Hepatocyte (in vitro differentiated cells): ENCODE data around the gene PARP2. TPM values are rescaled to one million over a fixed set of nuclear protein-coding genes. Genes with fewer than 3 reads are reported as not detected.

ENCODE experiments used
- DNase-seq: peaks from one replicate; pipeline ENCODE4 v3.0.0-alpha.2; 2016; ENCODE audit warnings: low spot score
- H2AFZ ChIP-seq: fragments of 200-600 bp; sonication (generic); 2 replicates; pipeline ENCODE4 v1.6.0; 2016; ENCODE audit warnings: antibody characterized with exemption, mild to moderate bottlenecking
- H3K27ac ChIP-seq: fragments of 200-600 bp; sonication (generic); 2 replicates; pipeline ENCODE4 v1.5.1; 2016; ENCODE audit warnings: mild to moderate bottlenecking
- H3K27me3 ChIP-seq: fragments of 200-600 bp; sonication (generic); 2 replicates; pipeline ENCODE4 v1.6.1; 2016
- H3K36me3 ChIP-seq: fragments of 200-600 bp; sonication (generic); replicated peaks from 2 replicates; pipeline ENCODE4 v1.5.1; 2016; ENCODE audit warnings: low read depth; ENCODE audit not compliant: insufficient read depth
- H3K4me1 ChIP-seq: fragments of 200-600 bp; sonication (generic); 2 replicates; pipeline ENCODE4 v1.5.1; 2016; ENCODE audit warnings: mild to moderate bottlenecking, moderate library complexity; ENCODE audit not compliant: insufficient read depth
- H3K4me2 ChIP-seq: fragments of 200-600 bp; sonication (generic); 2 replicates; pipeline ENCODE4 v1.6.0; 2016
- H3K4me3 ChIP-seq: fragments of 200-600 bp; sonication (generic); 2 replicates; pipeline ENCODE4 v1.5.1; 2016; ENCODE audit warnings: mild to moderate bottlenecking
- H3K79me2 ChIP-seq: fragments of 200-600 bp; sonication (generic); 2 replicates; pipeline ENCODE4 v1.6.0; 2017; ENCODE audit warnings: mild to moderate bottlenecking
- H3K9me2 ChIP-seq: fragments of 200-600 bp; sonication (generic); replicated peaks from 2 replicates; pipeline ENCODE4 v1.6.0; 2017; ENCODE audit warnings: mild to moderate bottlenecking; ENCODE audit not compliant: insufficient read depth
- H3K9me3 ChIP-seq: fragments of 200-600 bp; sonication (generic); 2 replicates; pipeline ENCODE4 v1.5.1; 2016; ENCODE audit warnings: low read depth, mild to moderate bottlenecking
- H4K20me1 ChIP-seq: fragments of 200-600 bp; sonication (generic); 2 replicates; pipeline ENCODE4 v1.6.0; 2016; ENCODE audit warnings: mild to moderate bottlenecking; ENCODE audit not compliant: insufficient read depth, poor library complexity, severe bottlenecking
- CTCF ChIP-seq: fragments of 200-600 bp; sonication (generic); IDR thresholded peaks from 2 replicates; pipeline ENCODE4 v1.5.1; 2016; ENCODE audit warnings: antibody characterized with exemption, mild to moderate bottlenecking; ENCODE audit not compliant: poor library complexity
- EZH2 ChIP-seq: fragments of 200-600 bp; sonication (generic); IDR thresholded peaks from 2 replicates; pipeline ENCODE4 v1.6.1; 2016; ENCODE audit warnings: antibody characterized with exemption, mild to moderate bottlenecking, borderline replicate concordance
- EZH2phosphoT487 ChIP-seq: fragments of 200-600 bp; sonication (generic); IDR thresholded peaks from one replicate; pipeline ENCODE4 v1.6.1; 2018; ENCODE audit warnings: antibody characterized with exemption, mild to moderate bottlenecking, low read depth, moderate library complexity; ENCODE audit not compliant: unreplicated experiment, severe bottlenecking
- WGBS: methylation state at CpG from one replicate; pipeline ENCODE4 v1.1.6; 2016; ENCODE audit warnings: low lambda C conversion rate; ENCODE audit errors: missing lambda C conversion rate; 5-methylcytosine and 5-hydroxymethylcytosine counted together
- polyA plus RNA-seq: library from polyadenylated mRNA; unstranded; fragments of >200 nt; fragmentation: Nextera tagmentation; extraction: Ambion mirVana; gene quantifications from 2 replicates; pipeline ENCODE4 v1.2.1, GENCODE V29; 2016
- total RNA-seq: library from RNA; depleted of rRNA; stranded (reverse); fragments of >200 nt; gene quantifications from 2 replicates; pipeline ENCODE4 v1.2.3, GENCODE V29; 2014

The PARP2 gene
- total and polyA plus RNA-seq, 2 experiments from 2014 or later = 13.9 to 23.4 TPM

GRCh38 chr14:20382526-20382925 is 39.1 kb downstream of the PARP2 start:
- H3K4me3 ChIP-seq = no peak overlapping the region
- no peaks in the 10 kb centered on the region for H3K27me3 ChIP-seq
- TF ChIP-seq EZH2phosphoT487 = no peak
- no peak for TF ChIP-seq CTCF
- no peak for TF ChIP-seq EZH2
- H3K4me1 ChIP-seq = peaks cover 2% of the 10 kb centered on the region
- no peaks in the 10 kb centered on the region for H3K79me2 ChIP-seq
- DNase-seq = no peak
- no peaks in the 10 kb centered on the region for H4K20me1 ChIP-seq
- no peaks in the 10 kb centered on the region for H3K9me2 ChIP-seq
- H3K4me2 ChIP-seq = no peak overlapping the region
- WGBS = 99% methylated on average over 8 of the region's 12 CpGs
- H3K9me3 ChIP-seq = no peaks in the 10 kb centered on the region
- no peak overlapping the region for H2AFZ ChIP-seq
- no peak overlapping the region for H3K27ac ChIP-seq
- no peaks in the 10 kb centered on the region for H3K36me3 ChIP-seq

DNA sequence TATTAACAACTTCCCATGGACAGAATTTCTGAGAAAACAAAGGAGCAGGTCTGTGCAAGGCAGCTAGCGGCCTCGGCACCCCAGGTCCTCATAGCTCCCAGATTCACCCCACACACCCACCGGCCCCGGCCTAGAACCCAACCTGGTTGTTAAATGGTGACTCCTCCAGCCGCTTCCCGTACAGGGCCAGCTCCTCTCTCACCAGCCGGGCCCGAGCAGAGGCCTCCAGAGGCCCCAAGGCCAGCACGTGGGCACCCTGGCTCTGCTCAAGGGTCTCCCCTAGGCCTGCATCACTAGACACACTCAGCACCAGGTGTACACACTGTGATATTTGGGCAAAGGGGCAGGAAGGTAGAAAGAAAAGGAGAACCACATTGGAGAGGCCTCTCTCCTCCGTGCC is 39.6 kb downstream of the PARP2 start:
- Histone ChIP-seq H3K4me1 (no peaks in the 10 kb centered on the region), H3K4me2 (no peak overlapping the region), H3K27ac (no peak overlapping the region), H3K9me2 (no peaks in the 10 kb centered on the region), H2AFZ (no peak overlapping the region), H4K20me1 (no peaks in the 10 kb centered on the region), H3K9me3 (no peaks in the 10 kb centered on the region), H3K36me3 (no peaks in the 10 kb centered on the region), H3K4me3 (no peak overlapping the region), H3K79me2 (no peaks in the 10 kb centered on the region), H3K27me3 (no peaks in the 10 kb centered on the region)
- WGBS = 98% methylated on average over 10 of the region's 10 CpGs
- TF ChIP-seq EZH2phosphoT487 (no peak), CTCF (no peak), EZH2 (no peak)
- no peak for DNase-seq

GRCh38 chr14:20383636-20384035 is 40.2 kb downstream of the PARP2 start:
- Histone ChIP-seq H3K4me2 (no peak overlapping the region), H3K4me3 (no peak overlapping the region), H3K27ac (no peak overlapping the region), H3K36me3 (no peaks in the 10 kb centered on the region), H3K79me2 (no peaks in the 10 kb centered on the region), H3K4me1 (no peaks in the 10 kb centered on the region), H4K20me1 (no peaks in the 10 kb centered on the region), H3K9me2 (no peaks in the 10 kb centered on the region), H2AFZ (no peak overlapping the region), H3K27me3 (no peaks in the 10 kb centered on the region), H3K9me3 (no peaks in the 10 kb centered on the region)
- TF ChIP-seq EZH2 = no peak
- TF ChIP-seq CTCF = no peak
- no peak for TF ChIP-seq EZH2phosphoT487
- WGBS = 96% methylated on average over 5 of the region's 5 CpGs
- DNase-seq = no peak

GRCh38 chr14:20384321-20384720 is 40.9 kb downstream of the PARP2 start:
- H3K4me1 ChIP-seq = no peaks in the 10 kb centered on the region
- no peaks in the 10 kb centered on the region for H3K27me3 ChIP-seq
- no peak for DNase-seq
- TF ChIP-seq EZH2 (no peak), EZH2phosphoT487 (no peak)
- H3K79me2 ChIP-seq = no peaks in the 10 kb centered on the region
- no peak overlapping the region for H2AFZ ChIP-seq
- H3K4me2 ChIP-seq = no peak overlapping the region
- H3K9me3 ChIP-seq = no peaks in the 10 kb centered on the region
- WGBS = 97% methylated on average over 7 of the region's 7 CpGs
- H4K20me1 ChIP-seq = no peaks in the 10 kb centered on the region
- H3K9me2 ChIP-seq = no peaks in the 10 kb centered on the region
- no peaks in the 10 kb centered on the region for H3K36me3 ChIP-seq
- no peak overlapping the region for H3K4me3 ChIP-seq
- H3K27ac ChIP-seq = no peak overlapping the region
